ENCODE measurements around the gene FOXL2.

Gene FOXL2

GRCh38 chr3:138940446-138940845 is 6.5 kb downstream of the FOXL2 start:
- Histone ChIP-seq H3K27me3 (peaks cover 100% of the 10 kb centered on the region), H3K4me1 (peaks cover 30% of the 10 kb centered on the region)

DNA sequence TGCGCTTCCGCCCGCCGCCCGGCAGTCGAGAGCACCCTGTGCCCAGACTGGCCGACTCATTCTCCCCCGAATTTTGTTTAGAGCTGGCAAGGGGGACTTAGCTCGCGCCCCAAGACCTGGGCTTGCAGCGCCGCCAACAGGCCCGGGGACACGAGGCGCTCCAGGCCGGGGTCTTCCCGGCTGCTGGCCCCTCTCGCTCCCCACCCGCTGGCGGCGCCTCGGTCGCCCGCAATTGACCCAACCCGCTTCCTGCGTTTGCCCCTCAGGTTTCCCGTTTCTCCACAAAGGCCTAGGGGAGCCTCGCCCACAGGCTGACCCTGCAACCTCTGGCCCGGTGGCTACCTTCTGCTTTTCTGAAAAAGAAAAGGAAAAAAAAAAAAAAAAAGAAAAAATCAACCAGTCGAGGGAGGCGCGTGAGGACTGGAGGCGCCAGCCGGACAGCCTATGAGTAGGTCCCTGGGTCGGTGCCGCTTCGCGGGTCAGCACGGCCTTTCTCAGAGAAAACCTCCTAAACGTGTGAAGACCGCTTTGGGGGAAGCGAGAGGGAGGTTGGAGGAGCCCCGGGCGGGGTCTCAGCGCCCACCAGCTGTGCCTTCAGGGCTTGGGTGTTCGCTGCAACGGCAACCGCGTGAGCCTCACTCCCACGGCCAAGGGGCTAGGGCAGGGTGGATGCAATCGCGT is 7.2 kb downstream of the FOXL2 start:
- Histone ChIP-seq H3K27ac (no peak overlapping the region), H3K27me3 (peaks cover 100% of the 10 kb centered on the region), H3K36me3 (no peaks in the 10 kb centered on the region), H3K9ac (no peak overlapping the region), H3K4me2 (no peak overlapping the region; the same call in 1 of the 2 replicates), H3K4me3 (no peak overlapping the region), H3K4me1 (peaks cover 23% of the 10 kb centered on the region), H3K9me3 (peaks cover 12% of the 10 kb centered on the region), H4K20me1 (peaks cover 84% of the 10 kb centered on the region)
- TF ChIP-seq Cebpa-rat (IDR thresholded peaks at IDR 0.05), result no peak

More at GRCh38 chr3:138940446-138940845, 6.5 kb downstream of the FOXL2 start:
- Histone ChIP-seq H3K9ac (no peak overlapping the region), H3K4me2 (no peak overlapping the region), H3K27ac (no peak overlapping the region), H3K36me3 (no peaks in the 10 kb centered on the region), H3K9me3 (peaks cover 12% of the 10 kb centered on the region), H3K4me3 (no peak overlapping the region), H4K20me1 (peaks cover 91% of the 10 kb centered on the region)
- TF ChIP-seq Cebpa-rat (IDR thresholded peaks at IDR 0.05), result no peak

DNA sequence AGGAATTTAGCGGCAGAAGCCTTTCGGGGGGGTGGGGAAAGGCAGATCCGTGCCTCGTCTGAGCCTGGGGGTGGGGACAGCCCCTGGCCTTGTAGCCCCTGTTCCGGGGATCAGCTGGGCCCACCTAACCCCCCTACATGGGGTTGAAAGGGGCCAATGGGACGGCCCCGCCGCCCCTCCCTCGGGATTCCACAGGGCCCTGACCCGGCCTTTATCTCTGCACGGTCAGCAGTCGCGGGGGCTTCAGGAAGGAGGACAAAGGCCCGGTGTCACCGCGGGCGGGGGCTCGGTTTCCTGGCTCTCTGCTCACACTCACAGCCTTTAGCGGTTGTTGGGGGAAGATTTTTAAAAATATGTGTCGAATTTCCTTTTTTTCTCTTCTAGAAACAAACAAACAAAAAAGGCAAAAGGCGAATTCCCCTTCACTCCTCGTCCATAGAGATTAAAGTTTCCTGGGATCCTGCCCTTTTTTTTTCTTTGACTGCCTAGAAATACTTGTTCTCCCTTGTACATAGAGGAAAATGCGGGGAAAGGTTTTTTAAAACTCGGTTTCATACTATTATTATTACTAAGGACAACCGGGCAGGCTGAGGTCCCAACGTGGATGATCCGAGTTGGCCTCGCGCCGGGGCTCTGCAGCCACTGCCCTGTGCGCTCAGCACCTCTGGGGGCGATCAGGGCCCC is 7.9 kb downstream of the FOXL2 start:
- H3K4me1 ChIP-seq, result 0 out of 2 replicates have a peak, but pooled peaks cover 21% of the 10 kb centered on the region
- H3K36me3 ChIP-seq, result no peaks in the 10 kb centered on the region
- H4K20me1 ChIP-seq, result peaks cover 77% of the 10 kb centered on the region
- peaks cover 12% of the 10 kb centered on the region for H3K9me3 ChIP-seq
- H3K4me2 ChIP-seq, result peak overlapping the region; percentile 20; the same call in 1 of the 2 replicates
- no peak overlapping the region for H3K27ac ChIP-seq
- no peak overlapping the region for H3K9ac ChIP-seq
- H3K27me3 ChIP-seq, result peaks cover 100% of the 10 kb centered on the region
- no peak overlapping the region for H3K4me3 ChIP-seq
- no peak for TF ChIP-seq Cebpa-rat (IDR thresholded peaks at IDR 0.05)

- Histone ChIP-seq H3K4me1 (0 out of 2 replicates have a peak, but pooled peaks cover 21% of the 10 kb centered on the region), H3K27me3 (peaks cover 96% of the 10 kb centered on the region)
Measured at GRCh38 chr3:138938056-138938876, 8.7 kb downstream of the FOXL2 start.

DNA sequence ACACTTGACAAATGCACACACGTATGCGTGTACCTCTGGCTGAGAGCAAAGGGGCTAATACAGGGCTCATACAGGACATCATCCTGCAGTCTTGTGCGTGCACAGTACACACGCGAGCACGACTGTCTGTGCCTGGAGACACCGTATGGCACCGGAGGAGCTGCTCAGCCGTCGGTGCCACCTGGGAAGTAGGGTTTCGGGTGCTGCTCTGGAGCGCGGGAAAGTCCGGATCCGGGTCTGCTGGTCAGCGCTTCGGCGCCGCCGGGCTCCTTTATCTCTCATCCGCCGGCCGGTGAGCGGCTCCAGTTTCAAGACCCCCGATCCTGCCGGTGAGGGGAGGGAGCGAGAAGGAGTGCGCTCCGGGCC is 9.3 kb downstream of the FOXL2 start:
- H3K27me3 ChIP-seq, result peaks cover 93% of the 10 kb centered on the region
- no peak overlapping the region for H3K4me3 ChIP-seq
- H3K27ac ChIP-seq, result no peak overlapping the region
- H4K20me1 ChIP-seq, result peaks cover 63% of the 10 kb centered on the region
- no peaks in the 10 kb centered on the region for H3K36me3 ChIP-seq
- no peak overlapping the region for H3K9ac ChIP-seq
- TF ChIP-seq Cebpa-rat (IDR thresholded peaks at IDR 0.05), result no peak
- no peak overlapping the region for H3K4me2 ChIP-seq
- H3K4me1 ChIP-seq, result 0 out of 2 replicates have a peak, but pooled peaks cover 21% of the 10 kb centered on the region
- H3K9me3 ChIP-seq, result peaks cover 12% of the 10 kb centered on the region

More at GRCh38 chr3:138938056-138938876, 8.7 kb downstream of the FOXL2 start:
- TF ChIP-seq Cebpa-rat (IDR thresholded peaks at IDR 0.05), result no peak
- H4K20me1 ChIP-seq, result peaks cover 69% of the 10 kb centered on the region
- no peaks in the 10 kb centered on the region for H3K36me3 ChIP-seq
- H3K9me3 ChIP-seq, result peaks cover 12% of the 10 kb centered on the region
- no peak overlapping the region for H3K4me2 ChIP-seq
- H3K4me3 ChIP-seq, result no peak overlapping the region
- no peak overlapping the region for H3K9ac ChIP-seq
- no peak overlapping the region for H3K27ac ChIP-seq

DNA sequence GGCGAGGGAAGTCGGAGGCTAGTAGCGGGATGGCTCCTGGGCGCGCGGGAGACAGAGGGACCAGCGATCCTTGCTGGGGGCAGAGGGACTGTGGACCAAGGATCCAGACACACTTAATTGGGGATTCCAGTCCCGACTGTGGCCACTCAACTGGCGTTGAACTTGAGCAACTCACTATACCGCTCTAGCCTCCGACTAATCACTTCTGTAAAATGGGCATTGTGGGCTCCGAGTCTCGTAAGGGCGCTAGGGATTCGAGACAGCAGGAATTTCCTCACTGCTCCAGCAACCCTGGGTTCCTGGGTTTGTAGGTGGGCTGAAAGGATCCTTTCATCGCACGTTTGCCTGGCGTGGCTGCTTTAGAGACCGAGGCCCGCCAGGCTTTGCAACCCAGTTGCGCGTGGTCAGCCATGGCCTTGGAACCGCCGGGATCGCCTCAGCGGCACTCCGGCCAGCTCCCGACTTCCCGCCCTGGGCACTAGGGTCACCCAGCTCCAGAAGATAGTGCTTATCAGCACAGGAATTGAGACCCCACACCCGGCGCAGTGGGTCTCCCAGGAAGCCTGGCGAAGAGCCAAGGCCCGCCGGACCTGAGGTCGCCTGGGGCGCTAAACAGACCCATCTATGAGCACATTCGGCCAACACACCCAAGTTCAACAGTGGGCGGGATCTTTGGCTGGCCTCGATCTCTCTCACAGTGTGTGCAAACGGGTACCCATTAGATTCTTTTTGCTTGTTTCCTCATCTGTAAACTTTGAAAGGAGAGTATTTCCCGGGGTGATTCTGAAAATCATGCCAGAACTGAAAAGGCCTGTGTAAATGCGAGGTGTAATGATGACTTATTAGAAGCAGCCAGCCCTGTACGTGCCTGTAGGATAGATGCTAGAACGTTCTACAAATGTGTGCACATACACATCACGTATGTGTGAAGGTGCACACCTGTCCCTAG is 9.9 kb downstream of the FOXL2 start:
- Histone ChIP-seq H3K27ac (no peak overlapping the region), H3K4me1 (0 out of 2 replicates have a peak, but pooled peaks cover 21% of the 10 kb centered on the region), H3K4me2 (no peak overlapping the region; the same call in 1 of the 2 replicates), H3K27me3 (peaks cover 87% of the 10 kb centered on the region), H3K9ac (no peak overlapping the region), H4K20me1 (peaks cover 57% of the 10 kb centered on the region), H3K9me3 (peaks cover 12% of the 10 kb centered on the region), H3K4me3 (no peak overlapping the region), H3K36me3 (no peaks in the 10 kb centered on the region)
- TF ChIP-seq Cebpa-rat (IDR thresholded peaks at IDR 0.05), result no peak

DNA sequence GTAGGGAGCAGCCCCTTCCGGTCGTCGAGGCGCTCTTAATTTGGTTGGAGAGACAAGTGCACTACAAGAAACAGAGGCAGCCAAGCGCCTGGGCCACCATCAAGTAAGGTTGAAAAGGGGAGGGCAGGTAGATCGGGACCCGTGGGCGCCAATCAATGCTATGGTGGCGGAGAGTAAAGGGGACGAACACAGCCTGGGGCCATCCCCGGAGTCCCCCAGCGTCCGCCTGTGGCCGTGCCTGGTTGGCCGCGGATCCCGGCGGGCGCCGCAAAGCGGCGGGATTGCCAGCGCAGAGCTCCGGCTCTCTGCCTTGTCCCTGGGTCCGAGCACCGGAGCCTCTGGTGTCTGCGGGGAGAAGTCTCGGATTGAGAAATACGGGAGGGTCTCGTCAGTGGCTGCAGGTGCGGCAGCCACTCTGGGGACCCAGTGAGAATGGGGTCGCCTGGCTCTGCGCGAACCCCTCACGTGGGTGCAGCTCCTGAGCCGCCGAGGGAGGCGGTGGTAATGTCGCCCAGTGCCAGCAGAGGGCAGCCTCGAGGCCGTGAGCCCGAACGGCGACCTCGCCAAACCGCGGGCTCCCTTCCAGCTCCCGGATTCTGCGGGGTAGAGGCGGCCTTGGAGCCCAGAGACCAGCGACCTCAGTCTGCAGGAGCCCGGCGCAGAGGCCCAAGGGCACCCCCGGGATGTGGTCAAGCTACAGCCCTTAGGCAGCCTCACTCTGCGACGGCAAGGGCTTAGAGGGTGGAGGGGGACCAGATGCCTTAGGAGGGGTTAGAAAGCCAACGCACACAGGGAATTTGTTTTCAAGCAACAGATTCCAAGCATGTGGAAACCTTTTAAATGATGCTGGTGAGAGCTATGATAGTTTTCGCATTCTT is 10.8 kb downstream of the FOXL2 start:
- H3K27me3 ChIP-seq, result peaks cover 78% of the 10 kb centered on the region

GRCh38 chr3:138935505-138935862 is 11.5 kb downstream of the FOXL2 start:
- Histone ChIP-seq H4K20me1 (peaks cover 42% of the 10 kb centered on the region), H3K4me1 (0 out of 2 replicates have a peak, but pooled peaks cover 21% of the 10 kb centered on the region), H3K9ac (no peak overlapping the region), H3K4me3 (peak overlapping the region; percentile 56; the same call in 1 of the 2 replicates), H3K4me2 (peak overlapping the region; percentile 71), H3K36me3 (no peaks in the 10 kb centered on the region), H3K9me3 (peaks cover 12% of the 10 kb centered on the region), H3K27ac (no peak overlapping the region), H3K27me3 (peaks cover 72% of the 10 kb centered on the region)
- no peak for TF ChIP-seq Cebpa-rat (IDR thresholded peaks at IDR 0.05)

More for the DNA sequence above, 10.8 kb downstream of the FOXL2 start:
- Histone ChIP-seq H3K4me3 (peak overlapping the region; percentile 56), H3K4me1 (0 out of 2 replicates have a peak, but pooled peaks cover 21% of the 10 kb centered on the region), H3K36me3 (no peaks in the 10 kb centered on the region), H4K20me1 (peaks cover 48% of the 10 kb centered on the region), H3K9ac (no peak overlapping the region), H3K27ac (no peak overlapping the region), H3K9me3 (peaks cover 12% of the 10 kb centered on the region), H3K4me2 (peak overlapping the region; percentile 71)
- TF ChIP-seq Cebpa-rat (IDR thresholded peaks at IDR 0.05), result no peak
